ENCODE results near the gene F10. TPM values are rescaled to one million over a fixed set of nuclear protein-coding genes. Genes with fewer than 3 reads are reported as not detected.
A peak's percentile ranks its signal among the peaks of the same experiment; 100 is the strongest.
"Not testable (repeated sequence)": the region's sequence is repeated elsewhere in the genome, so short reads cannot be mapped to it uniquely, and the experiment has no call there.

The F10 gene
- total RNA-seq, 2 experiments from 2014 or later, result not detected

DNA sequence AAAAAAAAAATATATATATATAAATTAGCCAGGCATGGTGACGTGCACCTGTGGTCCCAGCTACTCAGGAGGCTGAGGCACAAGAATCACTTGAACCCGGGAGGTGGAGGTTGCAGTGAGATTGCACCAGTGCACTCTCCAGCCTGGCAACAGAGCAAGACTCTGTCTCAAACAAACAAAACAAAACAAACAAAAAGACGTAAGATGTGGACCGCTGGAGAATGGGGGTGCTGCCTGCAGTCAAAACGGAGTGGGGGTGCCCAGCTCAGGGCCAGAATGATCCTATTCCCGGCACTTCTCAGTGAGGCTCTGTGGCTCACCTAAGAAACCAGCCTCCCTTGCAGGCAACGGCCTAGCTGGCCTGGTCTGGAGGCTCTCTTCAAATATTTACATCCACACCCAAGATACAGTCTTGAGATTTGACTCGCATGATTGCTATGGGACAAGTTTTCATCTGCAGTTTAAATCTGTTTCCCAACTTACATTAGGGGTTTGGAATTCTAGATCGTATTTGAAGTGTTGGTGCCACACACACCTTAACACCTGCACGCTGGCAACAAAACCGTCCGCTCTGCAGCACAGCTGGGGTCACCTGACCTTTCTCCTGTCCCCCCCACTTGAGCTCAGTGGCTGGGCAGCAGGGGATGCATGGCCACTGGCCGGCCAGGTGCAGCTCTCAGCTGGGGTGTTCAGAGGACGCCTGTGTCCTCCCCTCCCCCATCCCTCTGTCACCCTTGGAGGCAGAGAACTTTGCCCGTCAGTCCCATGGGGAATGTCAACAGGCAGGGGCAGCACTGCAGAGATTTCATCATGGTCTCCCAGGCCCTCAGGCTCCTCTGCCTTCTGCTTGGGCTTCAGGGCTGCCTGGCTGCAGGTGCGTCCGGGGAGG, 17.3 kb upstream of the F10 start, which contains the start of gene F7:
TSS of gene F7 (plus strand) at position 760 of the 889 bp plus-strand sequence. CDS start at position 811, 51 bp downstream.
- Mint-ChIP-seq H3K36me3 (peaks cover 3% of the 10 kb centered on the region), H3K4me1 (peaks cover 3% of the 10 kb centered on the region), H3K9me3 (no peaks in the 10 kb centered on the region), H3K27me3 (peaks cover 4% of the 10 kb centered on the region), H3K4me3 (no peak within 1 kb of the TSS), H3K27ac (no peak within 1 kb of the TSS)
- no peak for DNase-seq

DNA sequence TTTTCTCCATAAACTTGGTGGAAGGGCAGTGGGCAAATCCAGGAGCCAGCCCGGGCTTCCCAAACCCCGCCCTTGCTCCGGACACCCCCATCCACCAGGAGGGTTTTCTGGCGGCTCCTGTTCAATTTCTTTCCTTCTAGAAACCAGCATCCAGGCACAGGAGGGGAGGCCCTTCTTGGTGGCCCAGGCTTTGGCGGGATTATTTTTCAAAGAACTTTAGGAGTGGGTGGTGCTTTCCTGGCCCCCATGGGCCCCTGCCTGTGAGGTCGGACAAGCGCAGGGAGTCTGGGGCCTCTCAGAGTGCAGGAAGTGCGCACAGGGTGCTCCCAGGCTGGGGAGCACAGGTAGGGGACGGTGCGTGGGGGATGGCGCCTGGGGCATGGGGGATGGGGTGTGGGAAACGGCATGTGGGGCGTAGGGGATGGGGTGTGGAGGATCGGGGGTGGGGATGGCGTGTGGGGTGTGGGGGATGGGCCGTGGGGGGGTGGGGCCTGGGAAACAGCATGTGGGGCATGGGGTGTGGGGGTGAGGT, 16.6 kb upstream of the F10 start:
- Mint-ChIP-seq H3K27me3 (peaks cover 4% of the 10 kb centered on the region), H3K9me3 (no peaks in the 10 kb centered on the region), H3K36me3 (peaks cover 3% of the 10 kb centered on the region), H3K27ac (no peak overlapping the region), H3K4me3 (no peak overlapping the region), H3K4me1 (peaks cover 3% of the 10 kb centered on the region)
- DNase-seq, result no peak

DNA sequence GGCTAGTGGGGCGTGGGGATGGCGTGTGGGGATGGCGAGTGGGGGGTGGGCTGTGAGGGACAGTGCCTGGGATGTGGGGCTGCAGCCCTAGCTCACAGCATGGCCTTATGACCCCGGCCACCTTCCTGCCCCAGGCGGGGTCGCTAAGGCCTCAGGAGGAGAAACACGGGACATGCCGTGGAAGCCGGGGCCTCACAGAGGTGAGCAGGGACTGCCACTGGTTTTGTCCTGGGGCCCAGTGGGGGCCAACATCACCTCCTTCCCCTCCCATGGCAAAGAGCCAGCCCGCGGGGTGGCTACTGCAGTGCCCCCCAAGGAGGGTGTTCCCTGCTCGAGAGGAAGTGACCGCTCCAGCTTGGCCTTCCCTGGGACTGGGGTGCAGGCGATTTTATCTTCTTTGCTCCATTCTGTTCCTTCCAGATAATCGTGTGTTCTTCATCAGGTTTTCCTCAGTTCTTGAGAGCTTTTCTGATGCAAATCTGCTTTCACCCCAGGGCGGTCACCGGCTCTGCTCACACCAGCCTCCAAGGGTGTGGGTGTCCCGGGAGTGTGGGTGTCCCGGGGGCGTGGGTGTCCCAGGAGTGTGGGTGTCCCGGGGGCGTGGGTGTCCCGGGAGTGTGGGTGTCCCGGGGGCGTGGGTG, 15.8 kb upstream of the F10 start:
- Mint-ChIP-seq H3K27ac (no peak overlapping the region), H3K4me1 (peaks cover 3% of the 10 kb centered on the region), H3K27me3 (peaks cover 4% of the 10 kb centered on the region), H3K4me3 (no peak overlapping the region), H3K36me3 (peaks cover 3% of the 10 kb centered on the region), H3K9me3 (no peaks in the 10 kb centered on the region)
- DNase-seq, result no peak

GRCh38 chr13:113108521-113108920, 14.1 kb upstream of the F10 start:
- H3K27ac Mint-ChIP-seq, H3K4me1 Mint-ChIP-seq, H3K27me3 Mint-ChIP-seq, H3K36me3 Mint-ChIP-seq, H3K4me3 Mint-ChIP-seq, DNase-seq, H3K9me3 Mint-ChIP-seq: not testable (repeated sequence)

DNA sequence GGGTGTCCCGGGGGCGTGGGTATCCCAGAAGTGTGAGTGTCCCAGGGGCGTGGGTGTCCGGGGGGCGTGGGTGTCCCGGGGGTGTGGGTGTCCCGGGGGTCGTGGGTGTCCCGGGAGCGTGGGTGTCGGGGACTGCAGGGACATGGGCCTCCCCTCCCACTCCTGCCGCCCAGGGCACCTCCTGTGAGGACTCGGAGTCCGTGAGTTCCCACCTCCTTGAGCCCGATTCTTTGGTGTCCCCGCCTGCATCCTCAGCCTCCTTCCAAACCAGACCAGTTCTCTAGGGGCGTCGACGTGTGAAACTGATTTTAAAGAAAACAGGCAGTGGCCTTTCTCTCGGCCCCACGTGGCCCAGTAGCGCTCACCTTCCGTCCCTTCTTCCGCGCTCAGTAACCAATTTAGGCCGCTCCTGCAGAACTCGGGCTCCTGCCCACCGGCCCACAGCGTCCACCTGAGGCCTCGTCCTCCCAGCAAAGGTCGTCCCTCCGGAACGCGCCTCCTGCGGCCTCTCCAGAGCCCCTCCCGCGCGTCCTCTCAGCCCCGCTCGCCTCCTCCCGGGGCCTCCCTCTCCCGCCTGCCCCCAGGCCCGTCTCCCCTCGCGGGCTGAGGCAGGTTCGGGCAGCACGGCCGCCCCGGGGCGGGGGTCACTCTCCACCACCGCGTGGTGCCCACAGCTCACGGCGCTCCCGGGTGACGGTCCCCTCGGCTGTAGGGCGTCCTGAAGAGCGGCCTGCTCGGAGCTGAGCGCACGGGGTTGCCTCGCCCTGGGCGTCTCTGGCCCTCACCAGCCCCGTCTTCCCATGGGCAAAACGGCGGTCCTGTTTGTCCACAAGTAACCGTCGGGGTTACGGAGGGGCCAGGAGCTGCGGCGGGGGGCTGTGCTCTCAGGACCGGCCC, 13.2 kb upstream of the F10 start:
- H3K27me3 Mint-ChIP-seq, result peaks cover 4% of the 10 kb centered on the region
- H3K4me1 Mint-ChIP-seq, result peaks cover 3% of the 10 kb centered on the region
- no peak overlapping the region for H3K4me3 Mint-ChIP-seq
- H3K27ac Mint-ChIP-seq, result peak overlapping the region; percentile 57
- DNase-seq, result no peak
- peaks cover 3% of the 10 kb centered on the region for H3K36me3 Mint-ChIP-seq
- H3K9me3 Mint-ChIP-seq, result no peaks in the 10 kb centered on the region

DNA sequence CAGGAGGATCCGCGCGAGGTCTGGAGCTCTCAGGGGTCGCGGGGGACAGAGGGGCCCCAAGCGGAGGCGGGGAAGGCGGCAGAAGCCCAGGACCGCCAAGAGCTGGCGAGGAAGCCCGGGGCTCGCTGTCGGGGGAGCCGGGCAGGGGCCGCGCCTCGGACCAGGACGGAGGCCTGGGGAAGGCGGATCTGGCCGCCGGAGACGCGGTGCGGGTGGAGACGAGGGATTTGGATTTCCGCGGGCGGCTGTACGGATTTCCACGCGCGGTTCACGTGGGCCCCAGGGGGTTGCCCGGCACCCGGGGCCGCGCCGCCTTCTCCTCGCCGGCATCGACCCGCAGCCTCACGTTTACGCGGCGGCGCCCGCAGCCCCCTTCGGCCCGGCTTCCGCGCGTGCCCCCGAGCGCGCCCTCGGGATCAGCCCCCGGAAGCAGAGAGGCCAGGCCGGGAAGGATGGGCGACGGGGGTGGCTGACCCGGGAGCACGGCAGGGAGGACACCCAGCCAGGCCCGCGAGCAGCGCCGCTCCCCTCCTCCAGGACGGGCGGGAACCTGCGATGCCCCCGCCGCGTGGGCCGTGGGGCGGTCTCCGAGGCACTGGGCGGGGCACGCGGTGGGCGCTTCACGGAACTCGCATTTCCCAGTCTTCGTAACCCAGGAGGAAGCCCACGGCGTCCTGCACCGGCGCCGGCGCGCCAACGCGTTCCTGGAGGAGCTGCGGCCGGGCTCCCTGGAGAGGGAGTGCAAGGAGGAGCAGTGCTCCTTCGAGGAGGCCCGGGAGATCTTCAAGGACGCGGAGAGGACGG, 12.3 kb upstream of the F10 start:
- Mint-ChIP-seq H3K4me1 (peaks cover 3% of the 10 kb centered on the region), H3K4me3 (peak overlapping the region; percentile 40), H3K27me3 (peaks cover 4% of the 10 kb centered on the region), H3K9me3 (no peaks in the 10 kb centered on the region), H3K27ac (no peak overlapping the region), H3K36me3 (peaks cover 3% of the 10 kb centered on the region)
- no peak for DNase-seq

DNA sequence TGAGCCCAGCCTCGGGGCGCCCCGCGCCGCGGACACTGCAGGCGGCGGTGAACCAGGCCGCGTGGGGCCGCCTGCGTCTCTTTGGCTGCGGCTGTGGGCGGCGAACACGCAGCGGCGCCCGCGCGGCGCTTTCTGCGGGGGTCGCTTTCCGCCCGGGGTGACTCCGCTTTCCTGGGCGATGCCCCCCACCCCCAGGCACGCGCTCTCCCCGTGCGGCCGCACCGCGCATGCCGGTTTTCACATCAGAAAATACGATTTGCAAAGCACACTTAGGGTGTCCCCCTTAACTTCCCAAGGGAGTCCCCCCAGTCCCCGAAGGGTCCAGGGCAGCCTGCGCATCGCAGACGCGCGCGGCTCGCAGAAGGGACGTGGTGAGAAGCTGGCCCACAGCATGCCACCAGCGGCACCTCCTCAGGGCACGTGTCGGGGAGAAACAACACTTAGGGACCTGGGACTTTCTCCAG, 11.7 kb upstream of the F10 start:
- DNase-seq, result no peak
- H3K27ac Mint-ChIP-seq, result no peak overlapping the region
- peaks cover 3% of the 10 kb centered on the region for H3K36me3 Mint-ChIP-seq
- peaks cover 3% of the 10 kb centered on the region for H3K4me1 Mint-ChIP-seq
- no peaks in the 10 kb centered on the region for H3K9me3 Mint-ChIP-seq
- H3K4me3 Mint-ChIP-seq, result peak overlapping the region; percentile 40
- peaks cover 4% of the 10 kb centered on the region for H3K27me3 Mint-ChIP-seq

DNA sequence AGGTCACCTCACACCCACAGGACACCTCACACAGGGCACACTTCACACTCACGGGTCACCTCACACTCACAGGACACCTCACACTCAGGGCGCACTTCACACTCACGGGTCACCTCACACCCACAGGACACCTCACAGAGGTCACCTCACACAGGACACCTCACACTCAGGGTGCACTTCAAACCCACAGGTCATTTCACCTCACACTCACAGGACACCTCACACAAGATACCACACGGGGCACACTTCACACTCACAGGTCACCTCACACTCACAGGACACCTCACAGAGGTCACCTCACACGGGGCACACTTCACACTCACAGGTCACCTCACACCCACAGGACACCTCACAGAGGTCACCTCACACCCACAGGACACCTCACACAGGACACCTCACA, 10.8 kb upstream of the F10 start:
- H3K9me3 Mint-ChIP-seq, H3K27ac Mint-ChIP-seq, H3K27me3 Mint-ChIP-seq, H3K4me3 Mint-ChIP-seq, H3K4me1 Mint-ChIP-seq, H3K36me3 Mint-ChIP-seq, DNase-seq: not testable (repeated sequence)

- not testable (repeated sequence) for H3K4me3 Mint-ChIP-seq, H3K27ac Mint-ChIP-seq, H3K27me3 Mint-ChIP-seq, H3K36me3 Mint-ChIP-seq, H3K9me3 Mint-ChIP-seq, DNase-seq, H3K4me1 Mint-ChIP-seq
These were observed 10.1 kb upstream of the F10 start for GRCh38 chr13:113112475-113112874.

DNA sequence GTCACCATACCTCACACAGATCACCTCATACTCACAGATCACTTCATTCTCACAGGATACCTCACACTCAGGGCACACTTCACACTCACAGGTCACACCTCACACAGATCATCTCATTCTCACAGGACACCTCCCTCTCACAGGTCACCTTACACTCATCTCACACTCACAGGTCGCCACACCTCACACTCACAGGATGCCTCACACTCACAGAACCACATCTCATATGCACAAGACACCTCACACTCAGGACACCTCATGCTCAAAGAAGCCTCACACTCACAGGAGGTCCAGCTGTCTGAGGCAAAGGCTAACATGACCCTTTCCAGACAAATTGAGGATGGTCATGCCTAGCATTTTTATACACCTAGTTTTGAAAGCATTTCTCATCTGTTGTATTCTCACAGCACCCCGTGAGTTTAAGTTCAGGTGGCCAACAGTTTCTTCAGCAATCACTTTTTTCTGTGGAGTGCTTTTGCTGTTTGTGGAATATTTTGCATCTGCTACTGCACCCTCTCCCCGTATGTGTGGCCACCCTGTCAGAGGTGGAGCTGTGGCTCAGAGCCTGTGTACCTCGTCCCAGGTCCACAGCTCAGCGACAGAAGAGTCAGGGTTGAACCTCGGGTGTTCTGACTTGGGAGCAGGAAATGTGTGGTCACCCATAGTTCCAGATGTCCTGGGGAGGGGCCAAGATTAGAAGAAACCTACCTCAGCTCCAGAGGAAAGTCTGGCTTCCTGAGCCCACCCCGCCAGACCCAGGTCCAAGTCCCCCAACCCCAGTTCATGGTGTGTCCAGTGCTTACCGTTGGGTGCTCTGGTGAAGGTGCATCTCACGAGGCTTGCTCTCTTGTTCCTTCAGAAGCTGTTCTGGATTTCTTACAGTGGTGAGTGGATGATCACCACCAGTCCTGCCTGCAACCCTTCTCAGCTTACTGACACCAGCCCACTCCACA, 9.4 kb upstream of the F10 start:
- no peaks in the 10 kb centered on the region for H3K9me3 Mint-ChIP-seq

DNA sequence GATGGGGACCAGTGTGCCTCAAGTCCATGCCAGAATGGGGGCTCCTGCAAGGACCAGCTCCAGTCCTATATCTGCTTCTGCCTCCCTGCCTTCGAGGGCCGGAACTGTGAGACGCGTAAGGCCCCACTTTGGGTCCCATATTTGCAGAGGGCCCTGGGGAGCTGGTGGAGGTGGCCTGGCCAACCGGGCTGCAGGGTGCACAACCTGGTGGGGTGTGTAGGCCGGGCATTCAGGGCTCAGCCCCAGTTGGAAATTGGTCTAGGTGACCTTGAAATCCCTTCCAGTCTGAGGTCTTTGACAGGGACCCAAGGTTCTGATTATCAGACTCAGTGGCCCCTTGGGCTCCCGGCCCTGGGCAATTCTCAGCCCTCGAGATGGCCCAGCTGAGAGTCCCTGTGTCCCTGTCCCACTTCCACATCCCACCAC, 8.7 kb upstream of the F10 start:
- H3K4me1 Mint-ChIP-seq, result peaks cover 3% of the 10 kb centered on the region
- no peaks in the 10 kb centered on the region for H3K9me3 Mint-ChIP-seq
- no peaks in the 10 kb centered on the region for H3K36me3 Mint-ChIP-seq
- H3K27me3 Mint-ChIP-seq, result peaks cover 4% of the 10 kb centered on the region
- no peak overlapping the region for H3K27ac Mint-ChIP-seq
- no peak for DNase-seq
- no peak overlapping the region for H3K4me3 Mint-ChIP-seq

More for the DNA sequence above, 9.4 kb upstream of the F10 start:
- Mint-ChIP-seq H3K36me3 (no peaks in the 10 kb centered on the region), H3K27me3 (peaks cover 4% of the 10 kb centered on the region), H3K4me1 (peaks cover 3% of the 10 kb centered on the region), H3K4me3 (no peak overlapping the region), H3K27ac (no peak overlapping the region)
- DNase-seq, result no peak

GRCh38 chr13:113114511-113115362, 7.9 kb upstream of the F10 start:
- Mint-ChIP-seq H3K9me3 (no peaks in the 10 kb centered on the region), H3K36me3 (no peaks in the 10 kb centered on the region), H3K27ac (no peak overlapping the region), H3K4me3 (no peak overlapping the region), H3K4me1 (no peaks in the 10 kb centered on the region), H3K27me3 (no peaks in the 10 kb centered on the region)
- no peak for DNase-seq

Measured in activated naive CD8-positive, alpha-beta T cell treated with anti-CD3 and anti-CD28 coated beads for 36 hours (primary cell).